Vagina (tissue), 2 donors: ENCODE data around the gene ITFG2. TPM values are rescaled to one million over a fixed set of nuclear protein-coding genes. Genes with fewer than 3 reads are reported as not detected.

Source experiments
- DNase-seq, 2 donors: peaks; one replicate each; pipeline ENCODE4 v3.0.0-alpha.2; 2017; ENCODE audit errors: extremely low spot score in 2 of 2
- H3K27ac ChIP-seq: fragments of 200-600 bp; sonication (generic); one replicate; pipeline ENCODE4 v1.5.1; 2019
- H3K27me3 ChIP-seq: fragments of 200-600 bp; sonication (generic); one replicate; pipeline ENCODE4 v1.5.1; 2019
- H3K36me3 ChIP-seq, 2 donors: fragments of 200-600 bp; sonication (generic); one replicate each; pipeline ENCODE4 v1.5.1; 2017 to 2019
- H3K4me1 ChIP-seq: fragments of 200-600 bp; sonication (generic); one replicate; pipeline ENCODE4 v1.5.1; 2019
- H3K4me3 ChIP-seq, 2 donors: fragments of 200-600 bp; sonication (generic); 1 replicate in 1 of 2; 2 replicates in 1 of 2; pipeline ENCODE4 v1.5.1; 2016 to 2019
- H3K9me3 ChIP-seq: fragments of 200-600 bp; sonication (generic); one replicate; pipeline ENCODE4 v1.5.1; 2019
- POLR2A ChIP-seq, 2 donors: fragments of 450-650 bp; IDR thresholded peaks; one replicate each; pipeline ENCODE4 v1.6.1; 2017; ENCODE audit warnings: antibody characterized with exemption in 2 of 2, mild to moderate bottlenecking in 2 of 2, moderate library complexity in 2 of 2
- POLR2AphosphoS5 ChIP-seq, 2 donors: sonication (generic); formaldehyde crosslinking; IDR thresholded peaks; one replicate each; pipeline ENCODE4 v1.9.0; 2017; ENCODE audit warnings: antibody characterized with exemption in 2 of 2, mild to moderate bottlenecking in 2 of 2, low read depth in 1 of 2; ENCODE audit not compliant: insufficient read depth in 1 of 2
- intact Hi-C: fragments of 100-400 bp; cut with DNase I; formaldehyde crosslinking; loops from one replicate; pipeline ENCODE4 v1.15.1; 2023
- total RNA-seq: library from RNA; depleted of rRNA; stranded (reverse); fragments of >200 nt; gene quantifications from one replicate; pipeline ENCODE4 v1.2.3, GENCODE V29; 2016
- TF ChIP-seq, protein P1 (sequence below), 3 experiments: fragments of 450-650 bp in 2 of 3; fragments of 200-600 bp in 1 of 3; sonication (generic) in 1 of 3; IDR thresholded peaks; one replicate each; pipeline ENCODE4 v1.5.1; 2017 to 2019; ENCODE audit warnings: antibody characterized with exemption in 3 of 3, mild to moderate bottlenecking in 2 of 3, moderate library complexity in 2 of 3

Gene ITFG2
- total RNA-seq, 1 donor from 2014 or later: 30.4 TPM

DNA sequence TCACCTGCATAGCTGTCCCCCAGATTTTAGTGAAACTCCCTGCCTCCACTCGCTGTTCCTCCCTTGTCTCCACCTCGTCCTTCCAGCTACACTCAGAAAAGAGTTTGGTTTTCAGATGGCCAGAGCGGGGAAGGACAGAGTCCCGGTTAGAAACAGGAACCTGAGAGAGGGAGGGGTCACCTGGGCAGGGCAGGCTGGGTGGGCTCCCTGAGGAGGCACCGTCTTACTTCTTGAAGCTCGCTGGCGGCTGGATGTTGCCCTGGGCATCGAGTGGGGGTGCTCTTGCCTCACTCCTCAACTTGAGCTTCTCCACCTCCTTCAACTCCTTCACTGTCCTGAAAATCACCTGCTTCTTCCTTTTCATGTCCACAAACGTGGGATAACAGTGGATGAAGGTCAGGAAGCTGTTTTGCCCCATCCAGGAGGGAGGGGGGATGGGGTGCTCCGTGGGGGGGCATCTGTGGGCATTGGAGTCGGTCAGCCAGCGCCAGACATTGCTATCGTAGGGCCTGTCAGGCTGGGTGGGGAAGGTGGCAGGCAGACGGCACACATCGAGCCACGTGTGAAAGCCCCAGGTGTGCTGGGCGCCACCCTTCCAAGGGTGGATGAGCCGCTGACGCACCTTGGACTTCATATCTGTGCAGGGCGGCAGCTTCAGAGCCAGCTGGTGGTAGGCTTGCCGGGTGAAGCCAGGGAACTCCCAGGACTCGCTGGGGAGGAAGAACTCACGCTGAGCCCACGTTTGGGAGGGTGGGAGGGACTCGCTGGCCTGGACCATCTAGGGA lies 42.4 kb downstream of the ITFG2 start:
- Histone ChIP-seq H3K9me3 (no peaks in the 10 kb centered on the region), H3K4me1 (no peaks in the 10 kb centered on the region), H3K4me3 (no peak overlapping the region), H3K27ac (no peak overlapping the region), H3K27me3 (no peaks in the 10 kb centered on the region), H3K36me3 (no peaks in the 10 kb centered on the region)
- no peak for DNase-seq
- no peak for TF ChIP-seq POLR2AphosphoS5 (IDR thresholded peaks at IDR 0.05; ENCODE audit: insufficient read depth in 1 of 2, low read depth in 1 of 2)
- TF ChIP-seq, protein P1, sequence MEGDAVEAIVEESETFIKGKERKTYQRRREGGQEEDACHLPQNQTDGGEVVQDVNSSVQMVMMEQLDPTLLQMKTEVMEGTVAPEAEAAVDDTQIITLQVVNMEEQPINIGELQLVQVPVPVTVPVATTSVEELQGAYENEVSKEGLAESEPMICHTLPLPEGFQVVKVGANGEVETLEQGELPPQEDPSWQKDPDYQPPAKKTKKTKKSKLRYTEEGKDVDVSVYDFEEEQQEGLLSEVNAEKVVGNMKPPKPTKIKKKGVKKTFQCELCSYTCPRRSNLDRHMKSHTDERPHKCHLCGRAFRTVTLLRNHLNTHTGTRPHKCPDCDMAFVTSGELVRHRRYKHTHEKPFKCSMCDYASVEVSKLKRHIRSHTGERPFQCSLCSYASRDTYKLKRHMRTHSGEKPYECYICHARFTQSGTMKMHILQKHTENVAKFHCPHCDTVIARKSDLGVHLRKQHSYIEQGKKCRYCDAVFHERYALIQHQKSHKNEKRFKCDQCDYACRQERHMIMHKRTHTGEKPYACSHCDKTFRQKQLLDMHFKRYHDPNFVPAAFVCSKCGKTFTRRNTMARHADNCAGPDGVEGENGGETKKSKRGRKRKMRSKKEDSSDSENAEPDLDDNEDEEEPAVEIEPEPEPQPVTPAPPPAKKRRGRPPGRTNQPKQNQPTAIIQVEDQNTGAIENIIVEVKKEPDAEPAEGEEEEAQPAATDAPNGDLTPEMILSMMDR (IDR thresholded peaks at IDR 0.05): no peak
- no peak for TF ChIP-seq POLR2A (IDR thresholded peaks at IDR 0.05)
- intact Hi-C loops: no loop called here

GRCh38 chr12:2855546-2855945 lies 43.1 kb downstream of the ITFG2 start:
- TF ChIP-seq, protein P1 (IDR thresholded peaks at IDR 0.05): no peak
- TF ChIP-seq POLR2AphosphoS5 (IDR thresholded peaks at IDR 0.05; ENCODE audit: insufficient read depth in 1 of 2, low read depth in 1 of 2) (no peak), POLR2A (IDR thresholded peaks at IDR 0.05) (no peak)
- H3K9me3 ChIP-seq: no peaks in the 10 kb centered on the region
- intact Hi-C loops: no loop called here

GRCh38 chr12:2856051-2856450 lies 43.6 kb downstream of the ITFG2 start:
- Histone ChIP-seq H3K4me1 (no peaks in the 10 kb centered on the region), H3K9me3 (no peaks in the 10 kb centered on the region), H3K36me3 (no peaks in the 10 kb centered on the region), H3K27ac (no peak overlapping the region), H3K4me3 (no peak overlapping the region), H3K27me3 (no peaks in the 10 kb centered on the region)
- intact Hi-C loops: no loop called here
- DNase-seq: no peak
- TF ChIP-seq POLR2AphosphoS5 (IDR thresholded peaks at IDR 0.05; ENCODE audit: insufficient read depth in 1 of 2, low read depth in 1 of 2): no peak
- TF ChIP-seq, protein P1 (IDR thresholded peaks at IDR 0.05): no peak
- no peak for TF ChIP-seq POLR2A (IDR thresholded peaks at IDR 0.05)

More at GRCh38 chr12:2855546-2855945, 43.1 kb downstream of the ITFG2 start:
- H3K27ac ChIP-seq: no peak overlapping the region
- no peaks in the 10 kb centered on the region for H3K4me1 ChIP-seq
- no peaks in the 10 kb centered on the region for H3K27me3 ChIP-seq
- no peak overlapping the region for H3K4me3 ChIP-seq
- no peak for DNase-seq
- H3K36me3 ChIP-seq: no peaks in the 10 kb centered on the region

- no peak within 1 kb of the TSS for H3K4me3 ChIP-seq
- TF ChIP-seq POLR2A (IDR thresholded peaks at IDR 0.05) (no peak), POLR2AphosphoS5 (IDR thresholded peaks at IDR 0.05; ENCODE audit: insufficient read depth in 1 of 2, low read depth in 1 of 2) (no peak)
- TF ChIP-seq, protein P1 (IDR thresholded peaks at IDR 0.05): no peak
- H3K27me3 ChIP-seq: no peaks in the 10 kb centered on the region
- no peaks in the 10 kb centered on the region for H3K4me1 ChIP-seq
- no peaks in the 10 kb centered on the region for H3K9me3 ChIP-seq
- H3K36me3 ChIP-seq: no peaks in the 10 kb centered on the region
- H3K27ac ChIP-seq: no peak within 1 kb of the TSS
- intact Hi-C loops: no loop called here
- no peak for DNase-seq
Observed at GRCh38 chr12:2857021-2857431, 44.6 kb downstream of the ITFG2 start, which contains the start of gene TEX52. TSS of gene TEX52 (minus strand) at chr12:2857039. CDS start at chr12:2857026, 13 bp downstream.

- H3K4me1 ChIP-seq: no peaks in the 10 kb centered on the region
- H3K27me3 ChIP-seq: no peaks in the 10 kb centered on the region
- H3K9me3 ChIP-seq: no peaks in the 10 kb centered on the region
- TF ChIP-seq, protein P1 (IDR thresholded peaks at IDR 0.05): no peak
- TF ChIP-seq POLR2AphosphoS5 (IDR thresholded peaks at IDR 0.05; ENCODE audit: insufficient read depth in 1 of 2, low read depth in 1 of 2) (no peak), POLR2A (IDR thresholded peaks at IDR 0.05) (no peak)
- H3K36me3 ChIP-seq: no peaks in the 10 kb centered on the region
- H3K27ac ChIP-seq: no peak overlapping the region
- intact Hi-C loops: no loop called here
- no peak for DNase-seq
- no peak overlapping the region for H3K4me3 ChIP-seq
Observed at GRCh38 chr12:2857576-2857975, 45.1 kb downstream of the ITFG2 start.
